Esophagus (tissue), 2 donors: ENCODE results near the gene DCTN5. TPM values are rescaled to one million over a fixed set of nuclear protein-coding genes. Genes with fewer than 3 reads are reported as not detected.

ENCODE experiments used
- H3K27ac ChIP-seq, 2 donors: one replicate each; pipeline ENCODE4 v1.5.1; 2013; ENCODE audit warnings: low read depth in 2 of 2, mild to moderate bottlenecking in 2 of 2, inconsistent platforms in 1 of 2, low read length in 1 of 2, moderate library complexity in 1 of 2
- H3K27me3 ChIP-seq, 2 donors: one replicate each; pipeline ENCODE4 v1.6.1; 2013; ENCODE audit warnings: low read length in 2 of 2, control low read depth in 1 of 2, mild to moderate bottlenecking in 1 of 2; ENCODE audit not compliant: insufficient read depth in 2 of 2, control insufficient read depth in 1 of 2
- H3K36me3 ChIP-seq, 2 donors: one replicate each; pipeline ENCODE4 v1.6.1; 2013; ENCODE audit warnings: low read length in 1 of 2; ENCODE audit not compliant: control insufficient read depth in 2 of 2, insufficient read depth in 2 of 2
- H3K4me1 ChIP-seq, 2 donors: one replicate each; pipeline ENCODE4 v1.6.1; 2013; ENCODE audit warnings: low read length in 1 of 2; ENCODE audit not compliant: control insufficient read depth in 2 of 2, insufficient read depth in 2 of 2
- H3K4me3 ChIP-seq, 2 donors: one replicate each; pipeline ENCODE4 v1.5.1; 2013; ENCODE audit warnings: low read length in 2 of 2, mild to moderate bottlenecking in 2 of 2, low read depth in 1 of 2, moderate library complexity in 1 of 2
- H3K9me3 ChIP-seq, 2 donors: one replicate each; pipeline ENCODE4 v1.6.1; 2013; ENCODE audit warnings: mild to moderate bottlenecking in 2 of 2, low read depth in 1 of 2, low read length in 1 of 2, moderate library complexity in 1 of 2; ENCODE audit not compliant: control insufficient read depth in 2 of 2, insufficient read depth in 1 of 2
- WGBS, 2 donors: extraction: QIAGEN DNeasy Blood & Tissue Kit; methylation state at CpG; one replicate each; pipeline ENCODE4 v1.1.7; 2013; 5-methylcytosine and 5-hydroxymethylcytosine counted together
- polyA plus RNA-seq, 2 donors: library from polyadenylated mRNA; stranded (reverse); fragments of 200-250 nt; gene quantifications; one replicate each; pipeline ENCODE4 v1.2.3, GENCODE V29; 2013
- donor health status: healthy with polysubstance abuse.
- donor health status: Bipolar disorder and iron deficiency.

Gene DCTN5
- polyA plus RNA-seq, 2 donors: 10.6 to 27.1 TPM

- Histone ChIP-seq H3K27me3 (no peaks in the 10 kb centered on the region), H3K4me3 (no peak overlapping the region), H3K9me3 (peaks cover 0 to 7% of the 10 kb centered on the region in 2 donors), H3K36me3 (no peaks in the 10 kb centered on the region), H3K4me1 (no peaks in the 10 kb centered on the region), H3K27ac (no peak overlapping the region)
- 72% methylated on average over 8 of the region's 8 CpGs for WGBS, 2 donors
Measured at GRCh38 chr16:23701045-23701444, 59.8 kb downstream of the DCTN5 start.

- no peak overlapping the region for H3K4me3 ChIP-seq
- WGBS, 2 donors: 61 to 62% methylated on average over 2 of the region's 2 CpGs
- H3K36me3 ChIP-seq: no peaks in the 10 kb centered on the region
Measured at GRCh38 chr16:23702951-23703350, 61.7 kb downstream of the DCTN5 start.

GRCh38 chr16:23704772-23705516 lies 63.7 kb downstream of the DCTN5 start:
- WGBS, 2 donors: 85% methylated on average over 22 of the region's 22 CpGs
- H3K4me3 ChIP-seq: no peak overlapping the region
- H3K27me3 ChIP-seq: no peaks in the 10 kb centered on the region
- H3K4me1 ChIP-seq: no peaks in the 10 kb centered on the region
- H3K27ac ChIP-seq: no peak overlapping the region
- peaks cover 2 to 16% of the 10 kb centered on the region in 2 donors for H3K9me3 ChIP-seq
- H3K36me3 ChIP-seq: no peaks in the 10 kb centered on the region

More at GRCh38 chr16:23702951-23703350, 61.7 kb downstream of the DCTN5 start:
- no peaks in the 10 kb centered on the region for H3K27me3 ChIP-seq
- no peaks in the 10 kb centered on the region for H3K4me1 ChIP-seq
- no peak overlapping the region for H3K27ac ChIP-seq
- peaks cover 0 to 7% of the 10 kb centered on the region in 2 donors for H3K9me3 ChIP-seq

DNA sequence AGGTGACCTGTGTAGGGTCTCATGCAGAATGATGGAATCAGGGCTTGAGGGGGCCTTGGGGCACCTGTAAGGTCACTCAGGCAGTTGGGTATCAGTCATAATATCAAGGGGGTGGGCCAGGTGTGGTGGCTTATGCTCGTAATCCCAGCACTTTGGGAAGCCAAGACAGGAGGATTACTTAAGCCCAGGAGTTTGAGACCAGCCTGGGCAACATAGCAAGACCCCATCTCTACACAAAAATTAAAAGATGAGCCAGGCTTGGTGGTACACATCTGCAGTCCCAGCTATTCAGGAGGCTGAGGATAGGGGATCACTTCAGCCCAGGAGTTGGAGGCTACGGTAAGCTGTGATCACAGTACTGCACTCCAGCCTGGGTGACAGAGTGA lies 64.2 kb downstream of the DCTN5 start:
- H3K9me3 ChIP-seq: peaks cover 6 to 17% of the 10 kb centered on the region in 2 donors
- no peak overlapping the region for H3K4me3 ChIP-seq
- H3K27me3 ChIP-seq: no peaks in the 10 kb centered on the region
- H3K27ac ChIP-seq: no peak overlapping the region
- H3K4me1 ChIP-seq: no peaks in the 10 kb centered on the region
- 84 to 88% methylated on average over 2 of the region's 2 CpGs for WGBS, 2 donors
- no peaks in the 10 kb centered on the region for H3K36me3 ChIP-seq

DNA sequence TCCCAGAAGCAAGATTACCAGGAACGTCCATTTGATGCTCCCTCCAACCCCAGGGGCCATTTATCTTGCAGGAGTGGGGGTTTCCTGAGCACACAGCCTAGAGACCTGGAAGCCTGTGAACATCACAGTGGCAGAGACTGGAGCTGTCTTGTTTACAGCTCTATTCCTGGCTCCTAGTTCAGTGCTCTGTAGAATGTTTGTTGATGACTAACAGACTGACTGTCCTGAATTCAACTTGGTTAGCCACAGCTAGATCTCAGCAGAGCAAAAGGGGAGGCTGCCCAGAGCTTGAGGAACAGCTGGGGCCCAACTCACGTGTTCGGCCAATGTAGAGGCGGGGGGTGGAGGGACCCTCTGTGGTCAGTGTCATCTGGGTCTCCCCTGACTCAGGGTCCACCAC lies 65.2 kb downstream of the DCTN5 start:
- no peaks in the 10 kb centered on the region for H3K36me3 ChIP-seq
- H3K4me3 ChIP-seq: no peak overlapping the region
- H3K27ac ChIP-seq: no peak overlapping the region
- H3K27me3 ChIP-seq: no peaks in the 10 kb centered on the region
- WGBS, 2 donors: 77 to 79% methylated on average over 4 of the region's 4 CpGs
- H3K4me1 ChIP-seq: no peaks in the 10 kb centered on the region
- H3K9me3 ChIP-seq: peaks cover 6 to 17% of the 10 kb centered on the region in 2 donors

DNA sequence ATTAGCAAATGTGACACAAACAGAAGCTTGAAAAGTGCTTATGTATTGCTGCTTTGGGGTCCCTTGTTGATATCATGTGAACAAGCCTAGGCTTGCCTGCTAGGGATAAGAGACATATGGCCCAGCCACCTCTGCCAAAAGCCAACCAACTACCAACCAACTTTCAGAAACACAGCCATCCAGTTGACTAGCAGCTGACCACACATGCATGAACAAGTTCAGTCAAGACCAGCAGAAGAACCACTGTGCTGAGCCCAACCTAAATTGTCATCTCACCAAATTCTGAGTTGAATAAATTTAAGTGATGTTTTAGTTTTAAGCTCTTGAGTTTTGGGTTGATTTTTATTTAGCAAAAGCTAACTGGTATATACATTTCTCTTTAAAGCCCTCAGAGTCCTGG lies 68.3 kb downstream of the DCTN5 start:
- Histone ChIP-seq H3K9me3 (peaks cover 6 to 17% of the 10 kb centered on the region in 2 donors), H3K27me3 (no peaks in the 10 kb centered on the region), H3K4me1 (peaks cover 0 to 5% of the 10 kb centered on the region in 2 donors), H3K36me3 (no peaks in the 10 kb centered on the region), H3K27ac (no peak overlapping the region), H3K4me3 (no peak overlapping the region)

- Histone ChIP-seq H3K4me3 (no peak overlapping the region), H3K36me3 (no peaks in the 10 kb centered on the region), H3K27me3 (no peaks in the 10 kb centered on the region), H3K4me1 (peaks cover 0 to 5% of the 10 kb centered on the region in 2 donors), H3K9me3 (peaks cover 6 to 13% of the 10 kb centered on the region in 2 donors), H3K27ac (no peak overlapping the region)
- 79 to 86% methylated on average over 2 of the region's 2 CpGs for WGBS, 2 donors
Measured at GRCh38 chr16:23710008-23710407, 68.7 kb downstream of the DCTN5 start.

DNA sequence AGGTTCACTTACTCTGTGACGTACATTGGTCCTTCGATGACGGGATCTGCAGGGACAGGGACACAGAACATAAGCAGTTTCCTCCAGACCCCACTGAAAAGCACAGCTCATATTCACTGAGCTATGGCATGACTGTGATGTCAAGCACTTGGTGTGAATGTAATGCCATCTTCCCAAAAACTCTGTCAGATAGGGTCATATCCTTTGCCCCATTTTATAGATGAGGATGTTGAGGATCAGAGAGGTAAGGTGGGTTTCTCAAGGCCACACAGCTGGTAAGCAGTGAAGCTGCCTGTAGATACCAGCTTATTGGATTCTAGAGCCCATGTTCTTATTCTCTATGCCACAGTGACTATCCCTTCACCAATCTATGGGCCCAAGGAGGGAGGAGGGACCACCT lies 69.2 kb downstream of the DCTN5 start:
- Histone ChIP-seq H3K36me3 (no peaks in the 10 kb centered on the region), H3K27ac (no peak overlapping the region), H3K4me3 (no peak overlapping the region), H3K27me3 (no peaks in the 10 kb centered on the region), H3K4me1 (peaks cover 0 to 5% of the 10 kb centered on the region in 2 donors), H3K9me3 (peaks cover 6 to 10% of the 10 kb centered on the region in 2 donors)
- WGBS, 2 donors: 87 to 95% methylated on average over 3 of the region's 3 CpGs

DNA sequence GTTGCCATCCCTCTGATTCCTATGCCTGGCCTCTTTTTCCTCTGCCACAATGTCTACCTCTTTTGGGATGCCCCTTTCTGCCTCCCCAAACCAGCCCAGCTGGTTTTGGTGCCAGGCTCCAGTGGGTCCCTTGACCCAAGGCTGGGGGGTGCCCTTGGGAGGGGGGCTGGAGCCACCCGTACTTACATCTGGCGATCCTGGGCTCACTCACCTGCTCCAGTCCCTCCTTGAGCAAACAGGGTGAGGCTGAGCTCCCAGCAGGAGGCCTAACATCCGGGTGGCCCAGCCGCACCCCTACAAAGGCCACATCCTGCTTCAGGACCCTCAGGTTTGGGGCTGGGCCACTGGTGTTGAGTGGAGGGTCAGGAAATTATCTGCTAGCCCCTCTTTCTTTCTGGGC lies 70.5 kb downstream of the DCTN5 start:
- Histone ChIP-seq H3K27ac (no peak overlapping the region), H3K4me3 (no peak overlapping the region), H3K9me3 (peaks cover 6 to 10% of the 10 kb centered on the region in 2 donors), H3K27me3 (no peaks in the 10 kb centered on the region), H3K4me1 (peaks cover 0 to 5% of the 10 kb centered on the region in 2 donors), H3K36me3 (no peaks in the 10 kb centered on the region)
- 49 to 58% methylated on average over 4 of the region's 4 CpGs for WGBS, 2 donors

- no peak within 1 kb of the TSS for H3K4me3 ChIP-seq
Measured at GRCh38 chr16:23712976-23713375, 71.7 kb downstream of the DCTN5 start, which contains the start of gene ERN2. Gene ERN2 (minus strand): TSS chr16:23713222. CDS start chr16:23713187, 35 bp downstream.

More at GRCh38 chr16:23712976-23713375, 71.7 kb downstream of the DCTN5 start, which contains the start of gene ERN2:
- Histone ChIP-seq H3K36me3 (no peaks in the 10 kb centered on the region), H3K27ac (no peak within 1 kb of the TSS), H3K4me1 (peaks cover 0 to 5% of the 10 kb centered on the region in 2 donors), H3K27me3 (no peaks in the 10 kb centered on the region), H3K9me3 (peaks cover 6 to 10% of the 10 kb centered on the region in 2 donors)
- WGBS, 2 donors: 3 to 6% methylated on average over 25 to 37 of the region's 37 CpGs
